Measurements from ENCODE around the gene DVL2. TPM values are rescaled to one million over a fixed set of nuclear protein-coding genes. Genes with fewer than 3 reads are reported as not detected.

Gene DVL2
- total RNA-seq, 3 donors from 2014 or later: 33.4 to 52.0 (median 36.0) TPM

GRCh38 chr17:7262935-7263800 lies 28.9 kb upstream of the DVL2 start:
- Histone ChIP-seq H3K4me1 (ENCODE audit: low read depth) (peaks cover 24% of the 10 kb centered on the region), H3K36me3 (ENCODE audit: low read depth) (no peaks in the 10 kb centered on the region), H3K4me3 (peak overlapping the region; percentile 67), H3K9me3 (no peaks in the 10 kb centered on the region)
- ATAC-seq: peak; percentile 67
- DNase-seq: peak; percentile 91 to 98 (median 93)
- no peak for TF ChIP-seq CTCF (IDR thresholded peaks at IDR 0.05)
- intact Hi-C loops (cut with DNase I, micrococcal nuclease): no loop called here

- ATAC-seq: peak; percentile 69
- intact Hi-C loops (cut with DNase I, micrococcal nuclease): no loop called here
Observed at GRCh38 chr17:7262192-7262934, 28.0 kb upstream of the DVL2 start, which contains the start of gene CLDN7. TSS of gene CLDN7 (minus strand) at chr17:7262478. CDS start at chr17:7262043, 435 bp downstream.

GRCh38 chr17:7261379-7262191 lies 27.3 kb upstream of the DVL2 start:
- intact Hi-C loops (cut with DNase I, micrococcal nuclease): no loop called here
- H3K4me3 ChIP-seq: peak overlapping the region; percentile 67
- DNase-seq (peak; percentile 30 to 65 (median 62)), ATAC-seq (no peak)
- no peaks in the 10 kb centered on the region for H3K36me3 ChIP-seq (ENCODE audit: low read depth)
- H3K4me1 ChIP-seq (ENCODE audit: low read depth): peaks cover 33% of the 10 kb centered on the region
- TF ChIP-seq CTCF (IDR thresholded peaks at IDR 0.05): no peak
- no peaks in the 10 kb centered on the region for H3K9me3 ChIP-seq

More at GRCh38 chr17:7262192-7262934, 28.0 kb upstream of the DVL2 start, which contains the start of gene CLDN7:
- no peaks in the 10 kb centered on the region for H3K9me3 ChIP-seq
- H3K4me1 ChIP-seq (ENCODE audit: low read depth): peaks cover 32% of the 10 kb centered on the region
- peak; percentile 23 for TF ChIP-seq CTCF (IDR thresholded peaks at IDR 0.05)
- no peaks in the 10 kb centered on the region for H3K36me3 ChIP-seq (ENCODE audit: low read depth)
- H3K4me3 ChIP-seq: peak within 1 kb of the TSS; percentile 67
- DNase-seq: peak; percentile 94 to 96 (median 96)

GRCh38 chr17:7260651-7261378 lies 26.5 kb upstream of the DVL2 start:
- no peak for TF ChIP-seq CTCF (IDR thresholded peaks at IDR 0.05)
- H3K4me3 ChIP-seq: peak overlapping the region; percentile 67
- peak; percentile 84 to 88 (median 88) for DNase-seq

More at GRCh38 chr17:7260651-7261378, 26.5 kb upstream of the DVL2 start:
- H3K36me3 ChIP-seq (ENCODE audit: low read depth): no peaks in the 10 kb centered on the region
- ATAC-seq: peak; percentile 32
- intact Hi-C loops (cut with DNase I, micrococcal nuclease): no loop called here
- no peaks in the 10 kb centered on the region for H3K9me3 ChIP-seq
- H3K4me1 ChIP-seq (ENCODE audit: low read depth): peaks cover 30% of the 10 kb centered on the region
